Measurements from ENCODE around the gene MORC3.
"Not testable (repeated sequence)": the region's sequence is repeated elsewhere in the genome, so short reads cannot be mapped to it uniquely, and the experiment has no call there.

Gene MORC3

GRCh38 chr21:36282568-36283230, 37.3 kb upstream of the MORC3 start:
- no peak for TF ChIP-seq CTCF (IDR thresholded peaks at IDR 0.05; ENCODE audit: borderline replicate concordance, extremely low read depth, low read length, poor library complexity, severe bottlenecking)
- TF ChIP-seq EZH2 (IDR thresholded peaks at IDR 0.05; ENCODE audit: borderline replicate concordance, low read depth, low read length, severe bottlenecking): no peak
- Histone ChIP-seq H3K9ac (ENCODE audit: low read depth, low read length) (no peak overlapping the region), H3K4me1 (ENCODE audit: insufficient read depth, low read length) (no peaks in the 10 kb centered on the region), H3K4me3 (ENCODE audit: low read depth in 1 of 2, low read length in 2 of 2) (no peak overlapping the region), H3K27ac (ENCODE audit: low read length) (no peak overlapping the region), H3K4me2 (ENCODE audit: insufficient read depth, low read length) (no peak overlapping the region), H2AFZ (ENCODE audit: low read depth, low read length) (no peak overlapping the region), H3K27me3 (ENCODE audit: insufficient read depth, low read length, poor library complexity) (no peaks in the 10 kb centered on the region), H3K9me3 (ENCODE audit: insufficient read depth, low read length, severe bottlenecking) (no peaks in the 10 kb centered on the region), H3K79me2 (ENCODE audit: insufficient read depth, low read length) (no peaks in the 10 kb centered on the region), H3K36me3 (ENCODE audit: insufficient read depth, low read length) (peaks cover 14% of the 10 kb centered on the region), H4K20me1 (ENCODE audit: insufficient read depth, low read length) (no peaks in the 10 kb centered on the region)
- ATAC-seq (ENCODE audit: insufficient read depth, low read depth) (no peak), DNase-seq (no peak)

- not testable (repeated sequence) for H3K9me3 ChIP-seq (ENCODE audit: insufficient read depth, low read length, severe bottlenecking); H4K20me1 ChIP-seq (ENCODE audit: insufficient read depth, low read length); H2AFZ ChIP-seq (ENCODE audit: low read depth, low read length); H3K36me3 ChIP-seq (ENCODE audit: insufficient read depth, low read length); H3K27me3 ChIP-seq (ENCODE audit: insufficient read depth, low read length, poor library complexity); H3K79me2 ChIP-seq (ENCODE audit: insufficient read depth, low read length); H3K4me2 ChIP-seq (ENCODE audit: insufficient read depth, low read length); H3K4me3 ChIP-seq (ENCODE audit: low read depth in 1 of 2, low read length in 2 of 2); H3K27ac ChIP-seq (ENCODE audit: low read length); H3K9ac ChIP-seq (ENCODE audit: low read depth, low read length); DNase-seq; H3K4me1 ChIP-seq (ENCODE audit: insufficient read depth, low read length); ATAC-seq (ENCODE audit: insufficient read depth, low read depth)
Observed at GRCh38 chr21:36283231-36283622, 36.8 kb upstream of the MORC3 start.

- no peaks in the 10 kb centered on the region for H3K79me2 ChIP-seq (ENCODE audit: insufficient read depth, low read length)
- no peak overlapping the region for H3K4me3 ChIP-seq (ENCODE audit: low read depth in 1 of 2, low read length in 2 of 2)
- no peaks in the 10 kb centered on the region for H3K4me1 ChIP-seq (ENCODE audit: insufficient read depth, low read length)
- no peak for TF ChIP-seq CTCF (IDR thresholded peaks at IDR 0.05; ENCODE audit: borderline replicate concordance, extremely low read depth, low read length, poor library complexity, severe bottlenecking)
- no peak for TF ChIP-seq EZH2 (IDR thresholded peaks at IDR 0.05; ENCODE audit: borderline replicate concordance, low read depth, low read length, severe bottlenecking)
- peaks cover 14% of the 10 kb centered on the region; the same call in 1 of the 2 replicates for H3K36me3 ChIP-seq (ENCODE audit: insufficient read depth, low read length)
- no peak overlapping the region for H3K27ac ChIP-seq (ENCODE audit: low read length)
- no peak overlapping the region for H3K4me2 ChIP-seq (ENCODE audit: insufficient read depth, low read length)
- H3K9me3 ChIP-seq (ENCODE audit: insufficient read depth, low read length, severe bottlenecking): no peaks in the 10 kb centered on the region
- H3K27me3 ChIP-seq (ENCODE audit: insufficient read depth, low read length, poor library complexity): no peaks in the 10 kb centered on the region
- no peak overlapping the region for H2AFZ ChIP-seq (ENCODE audit: low read depth, low read length)
- no peak for ATAC-seq (ENCODE audit: insufficient read depth, low read depth)
- H3K9ac ChIP-seq (ENCODE audit: low read depth, low read length): no peak overlapping the region
- no peak for DNase-seq
- H4K20me1 ChIP-seq (ENCODE audit: insufficient read depth, low read length): no peaks in the 10 kb centered on the region
Observed at GRCh38 chr21:36288651-36289243, 31.2 kb upstream of the MORC3 start.

GRCh38 chr21:36291509-36291908, 28.5 kb upstream of the MORC3 start:
- ATAC-seq (ENCODE audit: insufficient read depth, low read depth): no peak
- no peaks in the 10 kb centered on the region for H4K20me1 ChIP-seq (ENCODE audit: insufficient read depth, low read length)
- no peaks in the 10 kb centered on the region for H3K4me1 ChIP-seq (ENCODE audit: insufficient read depth, low read length)
- no peak overlapping the region for H2AFZ ChIP-seq (ENCODE audit: low read depth, low read length)
- H3K9ac ChIP-seq (ENCODE audit: low read depth, low read length): no peak overlapping the region
- DNase-seq: no peak
- H3K27ac ChIP-seq (ENCODE audit: low read length): no peak overlapping the region
- TF ChIP-seq EZH2 (IDR thresholded peaks at IDR 0.05; ENCODE audit: borderline replicate concordance, low read depth, low read length, severe bottlenecking) (no peak), CTCF (IDR thresholded peaks at IDR 0.05; ENCODE audit: borderline replicate concordance, extremely low read depth, low read length, poor library complexity, severe bottlenecking) (no peak)
- no peak overlapping the region for H3K4me3 ChIP-seq (ENCODE audit: low read depth in 1 of 2, low read length in 2 of 2)
- H3K36me3 ChIP-seq (ENCODE audit: insufficient read depth, low read length): peaks cover 14% of the 10 kb centered on the region; the same call in 1 of the 2 replicates
- H3K27me3 ChIP-seq (ENCODE audit: insufficient read depth, low read length, poor library complexity): no peaks in the 10 kb centered on the region
- no peaks in the 10 kb centered on the region for H3K9me3 ChIP-seq (ENCODE audit: insufficient read depth, low read length, severe bottlenecking)
- no peak overlapping the region for H3K4me2 ChIP-seq (ENCODE audit: insufficient read depth, low read length)
- no peaks in the 10 kb centered on the region for H3K79me2 ChIP-seq (ENCODE audit: insufficient read depth, low read length)
